ENCODE measurements around the gene KLHL41.

KLHL41 gene

DNA sequence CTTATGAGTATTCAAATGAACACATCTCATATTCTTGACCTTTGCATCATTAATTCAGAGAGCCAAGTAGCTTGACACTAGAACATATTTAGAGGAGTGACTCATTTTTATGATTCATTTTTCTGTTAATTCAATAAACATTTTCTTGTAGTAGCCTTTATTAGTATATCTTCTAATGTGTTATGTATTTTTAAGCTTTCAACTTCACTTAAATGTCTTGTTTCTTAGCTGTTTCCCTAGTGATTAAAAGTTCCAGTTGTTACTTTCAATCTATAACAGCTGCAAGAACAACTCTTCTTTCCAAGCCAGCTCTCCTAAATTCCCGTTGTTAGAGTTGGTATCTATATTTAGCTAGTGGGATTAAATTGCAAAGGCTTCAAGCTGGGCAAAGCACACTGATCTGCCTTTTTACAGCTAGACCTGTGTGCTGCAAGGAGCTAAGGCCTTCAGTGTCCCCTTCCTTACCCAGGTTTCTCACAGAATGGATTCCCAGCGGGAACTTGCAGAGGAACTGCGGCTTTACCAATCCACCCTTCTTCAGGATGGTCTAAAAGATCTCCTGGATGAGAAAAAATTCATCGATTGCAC is at the start of gene KLHL41:
Gene KLHL41 (plus strand): TSS at position 405 of the 588 bp plus-strand sequence. CDS start 77 bp downstream, at position 482.
- in situ Hi-C loops (cut with MboI; ENCODE audit: low sequenced_read_pairs, unreplicated experiment), result no loop called here
- no peak for DNase-seq (ENCODE audit: low spot score)
- TF ChIP-seq, protein P1, sequence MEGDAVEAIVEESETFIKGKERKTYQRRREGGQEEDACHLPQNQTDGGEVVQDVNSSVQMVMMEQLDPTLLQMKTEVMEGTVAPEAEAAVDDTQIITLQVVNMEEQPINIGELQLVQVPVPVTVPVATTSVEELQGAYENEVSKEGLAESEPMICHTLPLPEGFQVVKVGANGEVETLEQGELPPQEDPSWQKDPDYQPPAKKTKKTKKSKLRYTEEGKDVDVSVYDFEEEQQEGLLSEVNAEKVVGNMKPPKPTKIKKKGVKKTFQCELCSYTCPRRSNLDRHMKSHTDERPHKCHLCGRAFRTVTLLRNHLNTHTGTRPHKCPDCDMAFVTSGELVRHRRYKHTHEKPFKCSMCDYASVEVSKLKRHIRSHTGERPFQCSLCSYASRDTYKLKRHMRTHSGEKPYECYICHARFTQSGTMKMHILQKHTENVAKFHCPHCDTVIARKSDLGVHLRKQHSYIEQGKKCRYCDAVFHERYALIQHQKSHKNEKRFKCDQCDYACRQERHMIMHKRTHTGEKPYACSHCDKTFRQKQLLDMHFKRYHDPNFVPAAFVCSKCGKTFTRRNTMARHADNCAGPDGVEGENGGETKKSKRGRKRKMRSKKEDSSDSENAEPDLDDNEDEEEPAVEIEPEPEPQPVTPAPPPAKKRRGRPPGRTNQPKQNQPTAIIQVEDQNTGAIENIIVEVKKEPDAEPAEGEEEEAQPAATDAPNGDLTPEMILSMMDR (IDR thresholded peaks at IDR 0.05; ENCODE audit: borderline replicate concordance, control extremely low read depth, extremely low read depth, insufficient read depth, missing control alignments), result no peak

GRCh38 chr2:169461143-169461542 is 48.4 kb upstream of the KLHL41 start:
- no peak for DNase-seq (ENCODE audit: low spot score)
- TF ChIP-seq, protein P1 (IDR thresholded peaks at IDR 0.05; ENCODE audit: borderline replicate concordance, control extremely low read depth, extremely low read depth, insufficient read depth, missing control alignments), result no peak
- in situ Hi-C loops (cut with MboI; ENCODE audit: low sequenced_read_pairs, unreplicated experiment), result no loop called here

DNA sequence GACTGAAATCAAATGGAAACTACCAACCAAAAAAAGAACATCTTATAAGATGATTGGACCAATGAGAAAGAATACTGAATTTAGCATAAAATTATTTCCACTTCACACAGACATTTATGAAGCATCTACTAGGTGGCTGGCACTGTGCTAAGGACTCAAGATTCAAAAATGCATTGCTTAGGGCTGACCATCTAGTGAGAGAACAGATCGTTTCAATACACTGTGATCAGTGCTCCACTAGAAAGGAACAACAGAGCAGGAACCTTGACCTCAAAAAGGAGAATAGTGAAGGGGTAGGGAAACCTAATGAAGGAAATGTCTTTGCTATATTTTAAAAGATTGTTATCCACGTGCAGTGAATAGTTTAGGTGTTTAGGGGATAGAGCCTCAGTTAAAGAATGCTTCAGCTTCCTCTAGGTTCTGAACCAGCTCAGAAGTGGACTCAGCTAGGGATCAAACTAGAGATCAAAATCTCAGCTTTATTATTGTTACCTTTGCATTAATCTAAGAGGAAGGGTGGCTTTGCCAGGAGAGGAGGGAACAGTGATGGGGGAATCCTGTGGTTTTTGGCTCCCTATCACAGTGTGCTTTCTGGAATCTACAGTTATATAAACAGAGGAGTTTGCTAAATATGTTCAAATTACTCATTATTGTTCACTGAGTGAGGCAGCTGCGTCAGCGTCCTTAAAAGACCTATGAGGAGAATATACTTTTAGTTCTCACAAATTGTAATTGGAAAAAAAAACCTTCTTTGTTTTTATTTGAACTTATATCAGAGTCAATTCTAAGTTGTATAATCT is 46.4 kb upstream of the KLHL41 start:
- in situ Hi-C loops (cut with MboI; ENCODE audit: low sequenced_read_pairs, unreplicated experiment), result no loop called here
- TF ChIP-seq, protein P1 (IDR thresholded peaks at IDR 0.05; ENCODE audit: borderline replicate concordance, control extremely low read depth, extremely low read depth, insufficient read depth, missing control alignments), result no peak
- DNase-seq (ENCODE audit: low spot score), result no peak

DNA sequence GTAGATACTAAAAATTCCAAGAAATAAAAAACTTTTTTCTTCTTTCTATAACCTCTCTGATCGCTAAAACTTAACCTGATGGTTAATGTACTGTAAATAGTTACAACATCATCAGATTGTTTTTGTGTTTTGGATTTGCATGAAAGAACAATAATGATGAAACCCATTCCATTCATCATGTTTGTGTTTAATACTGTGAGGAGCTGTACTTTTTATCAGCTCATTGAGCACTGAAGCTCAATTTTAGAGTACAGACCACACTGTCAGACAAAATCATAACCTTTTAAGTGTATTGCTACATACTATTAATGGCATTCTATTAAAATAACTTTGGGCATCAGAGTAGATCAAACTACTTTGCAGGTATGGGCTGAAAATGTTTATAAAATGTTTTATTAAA is 45.0 kb upstream of the KLHL41 start:
- DNase-seq (ENCODE audit: low spot score), result no peak
- TF ChIP-seq, protein P1 (IDR thresholded peaks at IDR 0.05; ENCODE audit: borderline replicate concordance, control extremely low read depth, extremely low read depth, insufficient read depth, missing control alignments), result no peak
- in situ Hi-C loops (cut with MboI; ENCODE audit: low sequenced_read_pairs, unreplicated experiment), result no loop called here

- in situ Hi-C loops (cut with MboI; ENCODE audit: low sequenced_read_pairs, unreplicated experiment), result no loop called here
- DNase-seq (ENCODE audit: low spot score), result no peak
These were observed 44.6 kb upstream of the KLHL41 start for GRCh38 chr2:169464882-169465281.

DNA sequence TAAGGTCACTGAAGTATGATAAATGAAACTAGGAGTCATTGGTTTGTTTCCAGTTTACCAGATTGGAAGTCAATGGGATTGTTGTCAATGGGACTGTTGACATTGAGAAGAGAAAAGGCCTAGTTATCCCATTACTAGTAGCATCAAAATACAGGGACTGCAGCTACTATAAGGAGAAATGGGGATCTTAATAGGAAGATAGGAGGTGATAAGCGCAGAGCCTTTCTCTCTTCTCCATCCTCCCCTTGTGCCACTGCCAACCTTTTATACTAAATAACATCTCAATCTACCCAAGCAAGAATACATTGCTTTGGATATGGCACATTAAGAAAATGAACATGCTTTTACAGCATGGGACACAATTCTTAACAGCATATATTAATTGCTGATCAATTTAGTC is 40.7 kb upstream of the KLHL41 start:
- DNase-seq (ENCODE audit: low spot score), result no peak
- in situ Hi-C loops (cut with MboI; ENCODE audit: low sequenced_read_pairs, unreplicated experiment), result no loop called here
- TF ChIP-seq, protein P1 (IDR thresholded peaks at IDR 0.05; ENCODE audit: borderline replicate concordance, control extremely low read depth, extremely low read depth, insufficient read depth, missing control alignments), result no peak

More at GRCh38 chr2:169464882-169465281, 44.6 kb upstream of the KLHL41 start:
- TF ChIP-seq, protein P1 (IDR thresholded peaks at IDR 0.05; ENCODE audit: borderline replicate concordance, control extremely low read depth, extremely low read depth, insufficient read depth, missing control alignments), result no peak
